ENCODE data around the gene SPOCK1.

The SPOCK1 gene

DNA sequence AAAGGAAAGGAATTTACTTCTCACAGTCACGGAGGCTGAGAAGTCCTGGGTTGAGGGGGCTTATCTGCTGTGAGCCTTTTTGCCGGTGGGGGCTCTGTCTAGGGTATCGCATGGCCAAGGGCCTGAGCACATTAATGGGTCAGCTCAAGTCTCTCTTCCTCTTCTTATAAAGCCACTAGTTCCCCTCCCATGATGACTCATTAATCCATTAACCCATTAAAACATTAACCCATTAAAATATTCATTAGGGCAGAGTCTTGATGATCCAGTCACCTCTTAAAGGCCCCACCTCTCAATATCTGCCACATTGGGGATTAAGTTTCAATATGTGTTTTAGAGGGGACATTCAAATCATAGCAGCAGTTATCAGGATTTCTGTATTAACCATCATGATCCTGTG lies 406.3 kb downstream of the SPOCK1 start:
- no peak for DNase-seq

GRCh38 chr5:137091472-137091871 lies 407.7 kb downstream of the SPOCK1 start:
- no peak for DNase-seq

DNA sequence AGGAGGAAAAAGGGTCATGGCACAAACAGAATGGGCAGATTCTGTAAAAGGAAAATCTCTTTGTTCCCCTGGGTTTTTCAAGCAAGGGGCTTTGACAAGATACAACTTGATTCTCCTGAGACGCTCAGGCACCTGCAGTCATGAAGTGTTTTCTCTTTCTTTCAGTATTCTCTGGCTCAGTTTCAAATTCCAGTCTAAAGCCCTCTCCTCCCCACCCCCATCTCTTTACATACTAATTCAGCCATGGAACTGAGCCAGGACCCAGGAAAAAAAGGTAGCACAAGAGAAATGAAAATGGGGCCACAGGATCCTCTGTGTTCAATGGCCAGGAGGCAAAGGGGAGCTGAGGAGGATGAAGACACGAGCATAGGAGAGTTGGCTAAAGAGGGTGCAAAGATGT lies 408.4 kb downstream of the SPOCK1 start:
- no peak for DNase-seq

GRCh38 chr5:137090151-137090550 lies 409.0 kb downstream of the SPOCK1 start:
- DNase-seq = no peak

DNA sequence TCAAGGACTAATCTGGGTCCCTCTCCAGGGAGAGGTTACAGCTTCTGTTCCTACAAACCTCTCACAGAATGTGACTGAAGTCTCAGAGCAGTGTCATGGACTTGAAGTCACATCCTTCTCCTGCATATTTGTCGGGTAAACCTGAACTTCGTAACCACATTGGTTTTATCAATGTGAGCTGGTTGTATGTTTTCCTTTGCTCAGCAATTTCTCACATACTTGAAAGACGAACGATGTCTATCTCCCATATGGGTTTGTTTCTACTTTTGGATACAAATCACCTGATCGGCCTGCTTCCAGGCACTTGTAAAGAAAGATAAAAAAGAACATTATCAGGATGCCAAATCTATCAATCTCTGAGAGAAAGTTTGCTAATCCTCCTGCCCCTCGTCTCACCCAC lies 411.0 kb downstream of the SPOCK1 start:
- DNase-seq = no peak

DNA sequence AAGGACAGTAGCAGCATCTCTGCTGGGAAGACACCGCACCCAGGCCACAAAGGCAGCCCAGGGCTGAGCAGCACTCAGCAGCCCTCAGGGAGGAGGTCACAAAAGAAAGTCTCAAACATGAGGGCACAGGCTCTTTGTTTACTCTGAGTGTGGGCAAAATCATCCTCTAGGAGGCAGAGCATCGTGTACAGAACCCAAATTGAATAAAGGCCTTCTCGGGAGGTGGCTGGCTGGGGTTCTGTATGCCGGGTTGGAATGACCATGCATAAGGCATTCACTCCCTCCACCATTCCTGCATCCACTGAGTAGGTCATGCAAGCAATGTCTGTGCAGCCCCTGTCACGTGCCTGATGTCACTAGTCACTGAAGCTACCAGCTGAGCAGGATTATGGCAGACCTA lies 412.8 kb downstream of the SPOCK1 start:
- no peak for DNase-seq

- no peak for DNase-seq
Measured at GRCh38 chr5:137085206-137085605, 413.9 kb downstream of the SPOCK1 start.

DNA sequence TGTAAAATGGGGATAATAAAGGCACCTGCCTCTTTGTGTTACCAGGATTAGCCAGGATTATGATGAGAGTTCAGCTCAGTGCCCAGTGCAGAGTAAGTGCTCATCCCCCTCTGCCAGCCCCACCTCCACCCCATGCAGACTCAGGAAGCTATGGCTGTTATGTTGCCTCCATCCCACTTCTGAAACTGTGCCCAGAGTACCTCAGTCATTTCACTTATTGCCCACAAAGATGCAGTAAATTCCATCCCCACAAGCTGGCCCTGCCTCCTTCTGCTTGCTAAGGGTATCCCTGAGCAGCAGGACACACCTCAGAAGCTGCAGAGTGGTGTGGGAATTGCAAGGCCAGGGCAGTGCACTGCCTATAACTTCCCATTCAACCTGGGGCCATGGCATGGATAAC lies 415.1 kb downstream of the SPOCK1 start:
- DNase-seq = no peak

GRCh38 chr5:137082951-137083350 lies 416.2 kb downstream of the SPOCK1 start:
- DNase-seq = no peak

DNA sequence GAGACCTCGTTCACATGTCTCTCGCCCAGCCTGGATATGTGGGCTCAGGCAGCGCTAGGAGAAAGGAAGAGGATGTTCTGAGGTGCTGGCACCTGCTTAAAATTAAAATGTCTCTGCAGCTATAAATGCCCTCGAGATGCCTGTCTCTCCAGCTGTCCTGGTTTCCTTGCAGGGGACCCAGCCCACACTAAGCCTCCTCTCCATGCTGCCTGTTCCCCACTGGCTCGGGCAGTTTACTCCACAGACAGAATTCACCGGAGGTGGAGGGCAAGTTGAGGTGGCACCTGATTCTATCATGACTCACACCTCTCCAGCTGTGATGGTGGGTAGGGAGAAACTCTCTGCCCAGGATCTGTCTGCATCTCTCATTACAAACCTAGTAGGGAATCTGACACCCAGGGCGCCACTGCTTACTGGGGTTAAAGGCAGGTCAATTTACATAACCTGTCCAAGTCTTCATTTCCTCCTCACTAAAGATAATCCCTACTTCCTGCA lies 420.9 kb downstream of the SPOCK1 start:
- no peak for DNase-seq

- no peak for DNase-seq
Measured at GRCh38 chr5:137075163-137075970, 423.8 kb downstream of the SPOCK1 start.

DNA sequence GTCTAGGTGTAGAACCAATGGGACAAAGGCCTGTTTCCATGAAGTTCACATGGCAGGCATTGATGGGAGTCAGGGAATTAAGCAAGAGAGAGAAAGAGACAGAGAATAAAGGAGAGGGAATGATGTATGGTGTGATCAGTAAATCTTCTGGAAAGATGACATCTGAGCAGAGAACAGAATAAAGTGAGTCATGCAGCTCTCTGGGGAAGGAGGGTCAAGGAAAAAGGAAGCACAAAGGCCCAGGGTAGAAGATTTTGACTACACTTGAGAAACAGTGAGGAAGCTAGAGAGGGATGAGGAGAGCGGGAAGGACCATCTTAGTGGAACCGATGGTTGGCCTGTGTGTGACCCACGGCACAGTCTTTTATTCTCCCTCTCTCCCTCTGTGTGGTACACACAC lies 425.9 kb downstream of the SPOCK1 start:
- no peak for DNase-seq

- no peak for DNase-seq
Measured at GRCh38 chr5:137072361-137073115, 426.6 kb downstream of the SPOCK1 start.

GRCh38 chr5:137071931-137072330 lies 427.2 kb downstream of the SPOCK1 start:
- no peak for DNase-seq

GRCh38 chr5:137071526-137071925 lies 427.6 kb downstream of the SPOCK1 start:
- no peak for DNase-seq

GRCh38 chr5:137070521-137070920 lies 428.6 kb downstream of the SPOCK1 start:
- no peak for DNase-seq

DNA sequence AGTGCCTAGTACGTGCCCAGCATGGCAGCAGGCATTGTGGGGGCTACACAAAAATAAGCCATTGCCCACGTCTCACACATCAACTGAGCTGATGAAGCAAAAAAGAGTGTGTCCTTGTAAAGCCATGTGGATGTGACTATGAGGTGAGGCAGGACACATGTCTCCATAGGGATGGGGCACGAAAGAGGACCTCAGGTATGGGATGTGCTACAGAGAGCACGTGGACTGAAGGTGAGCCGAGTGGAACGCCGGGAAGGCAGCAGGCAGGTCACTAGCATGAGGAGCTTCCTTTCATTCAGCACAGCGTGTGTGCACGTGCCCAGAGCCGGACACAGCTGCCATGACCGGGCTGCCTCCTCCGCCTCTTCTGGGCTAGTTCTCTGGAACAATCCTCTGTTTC lies 429.8 kb downstream of the SPOCK1 start:
- no peak for DNase-seq

GRCh38 chr5:137061382-137061781 lies 437.7 kb downstream of the SPOCK1 start:
- no peak for DNase-seq

GRCh38 chr5:137058089-137058488 lies 441.0 kb downstream of the SPOCK1 start:
- no peak for DNase-seq

DNA sequence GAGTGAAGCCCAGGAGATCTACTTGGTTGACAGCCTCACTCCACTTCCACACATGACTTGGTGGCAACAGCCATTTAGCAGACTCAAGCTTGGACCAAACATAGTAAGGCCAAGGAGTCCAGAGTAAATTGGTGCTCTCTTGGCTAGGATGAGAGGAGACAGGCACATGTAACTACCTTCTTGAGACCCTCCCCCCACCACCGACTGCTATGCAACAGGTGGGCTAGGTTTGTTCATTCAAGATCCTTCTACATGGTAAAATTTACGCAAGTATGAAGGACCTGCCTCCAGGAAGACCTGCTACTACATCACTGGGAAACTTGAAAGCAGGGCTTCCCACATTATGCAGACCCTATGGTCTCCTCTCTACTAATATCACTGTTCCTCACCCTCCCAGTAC lies 442.4 kb downstream of the SPOCK1 start:
- DNase-seq = no peak

- DNase-seq = no peak
Measured at GRCh38 chr5:137055271-137055872, 443.8 kb downstream of the SPOCK1 start.

DNA sequence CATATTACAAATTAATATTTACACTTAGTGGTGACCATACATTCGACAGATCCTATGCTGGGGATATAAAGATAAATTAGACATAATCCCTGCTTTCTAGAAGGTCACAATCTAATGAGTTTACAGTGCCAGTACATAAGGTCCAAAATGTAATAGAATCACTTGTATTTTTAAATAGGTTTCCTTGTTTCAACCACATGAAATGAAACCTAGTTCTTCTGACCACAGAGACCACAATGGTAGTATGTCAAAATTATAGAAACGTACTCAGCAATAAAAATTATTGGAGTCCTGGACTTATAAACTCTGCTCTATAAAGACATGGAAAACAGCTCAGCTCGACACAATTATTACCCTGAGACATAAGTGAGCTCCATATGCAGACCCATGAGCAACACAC lies 444.3 kb downstream of the SPOCK1 start:
- no peak for DNase-seq

DNA sequence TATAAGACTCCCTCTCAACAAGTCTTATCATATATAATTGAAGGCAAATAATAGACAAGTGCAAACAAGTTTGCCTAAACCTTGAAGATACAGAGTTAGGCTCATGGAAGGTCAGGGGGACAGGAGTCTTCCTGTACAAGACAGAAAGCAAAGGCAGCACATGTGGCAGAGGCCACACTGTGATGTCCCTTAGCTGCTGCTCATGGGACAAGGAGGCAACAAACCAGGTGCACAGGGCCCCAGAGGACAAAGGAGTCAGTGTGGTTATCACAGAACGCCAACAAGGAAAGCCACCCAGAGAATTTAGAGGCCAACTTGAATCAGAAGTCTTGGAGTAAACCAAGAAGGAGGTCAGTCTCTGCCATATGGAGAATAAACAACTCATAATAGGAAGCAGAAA lies 444.8 kb downstream of the SPOCK1 start:
- DNase-seq = no peak

DNA sequence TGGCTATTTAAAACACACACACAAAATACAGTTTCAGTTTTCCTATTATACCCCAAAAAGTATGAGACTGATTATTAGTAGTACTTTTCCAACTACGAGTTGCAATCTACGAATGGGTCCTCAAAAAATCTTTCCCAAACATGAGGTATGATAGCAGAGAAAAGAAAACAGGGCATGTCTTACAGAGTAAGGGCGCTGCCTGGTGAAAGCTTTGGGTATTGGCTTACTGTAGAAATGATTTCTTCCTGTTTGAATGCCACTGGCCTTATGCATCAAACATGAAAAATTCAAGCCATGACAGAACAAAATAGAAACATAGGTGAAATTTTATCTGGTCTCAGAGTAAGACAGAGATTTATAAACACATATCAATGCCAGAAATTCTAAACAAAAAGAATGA lies 448.0 kb downstream of the SPOCK1 start:
- DNase-seq = no peak
